ENCODE results near the gene XPNPEP2.

DNA sequence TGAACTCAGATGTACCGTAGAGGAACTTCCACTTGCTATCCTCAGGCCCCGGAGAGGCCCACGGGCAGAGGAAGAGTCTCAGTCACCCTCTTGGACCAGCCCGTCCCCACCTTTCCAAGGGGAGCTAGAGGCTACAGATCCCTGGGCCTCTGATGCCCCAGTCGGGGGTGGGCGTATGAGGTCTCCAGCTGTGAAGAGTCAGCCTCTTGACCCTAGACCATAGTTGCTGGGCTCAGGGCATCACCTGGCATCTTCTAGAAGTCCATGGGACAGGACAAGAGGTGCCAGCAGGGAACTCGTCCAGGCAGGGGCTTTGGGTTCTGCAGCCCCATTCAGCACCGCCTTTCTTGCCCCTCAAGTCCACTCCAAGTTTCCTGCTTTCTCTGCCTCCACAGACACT is 52.6 kb downstream of the XPNPEP2 start:
- TF ChIP-seq, protein P1, sequence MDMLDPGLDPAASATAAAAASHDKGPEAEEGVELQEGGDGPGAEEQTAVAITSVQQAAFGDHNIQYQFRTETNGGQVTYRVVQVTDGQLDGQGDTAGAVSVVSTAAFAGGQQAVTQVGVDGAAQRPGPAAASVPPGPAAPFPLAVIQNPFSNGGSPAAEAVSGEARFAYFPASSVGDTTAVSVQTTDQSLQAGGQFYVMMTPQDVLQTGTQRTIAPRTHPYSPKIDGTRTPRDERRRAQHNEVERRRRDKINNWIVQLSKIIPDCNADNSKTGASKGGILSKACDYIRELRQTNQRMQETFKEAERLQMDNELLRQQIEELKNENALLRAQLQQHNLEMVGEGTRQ (CRISPR knock-in tag; IDR thresholded peaks at IDR 0.05), result no peak
- TF ChIP-seq, protein P2, sequence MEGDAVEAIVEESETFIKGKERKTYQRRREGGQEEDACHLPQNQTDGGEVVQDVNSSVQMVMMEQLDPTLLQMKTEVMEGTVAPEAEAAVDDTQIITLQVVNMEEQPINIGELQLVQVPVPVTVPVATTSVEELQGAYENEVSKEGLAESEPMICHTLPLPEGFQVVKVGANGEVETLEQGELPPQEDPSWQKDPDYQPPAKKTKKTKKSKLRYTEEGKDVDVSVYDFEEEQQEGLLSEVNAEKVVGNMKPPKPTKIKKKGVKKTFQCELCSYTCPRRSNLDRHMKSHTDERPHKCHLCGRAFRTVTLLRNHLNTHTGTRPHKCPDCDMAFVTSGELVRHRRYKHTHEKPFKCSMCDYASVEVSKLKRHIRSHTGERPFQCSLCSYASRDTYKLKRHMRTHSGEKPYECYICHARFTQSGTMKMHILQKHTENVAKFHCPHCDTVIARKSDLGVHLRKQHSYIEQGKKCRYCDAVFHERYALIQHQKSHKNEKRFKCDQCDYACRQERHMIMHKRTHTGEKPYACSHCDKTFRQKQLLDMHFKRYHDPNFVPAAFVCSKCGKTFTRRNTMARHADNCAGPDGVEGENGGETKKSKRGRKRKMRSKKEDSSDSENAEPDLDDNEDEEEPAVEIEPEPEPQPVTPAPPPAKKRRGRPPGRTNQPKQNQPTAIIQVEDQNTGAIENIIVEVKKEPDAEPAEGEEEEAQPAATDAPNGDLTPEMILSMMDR (IDR thresholded peaks at IDR 0.05), result no peak
- TF ChIP-seq, protein P3, sequence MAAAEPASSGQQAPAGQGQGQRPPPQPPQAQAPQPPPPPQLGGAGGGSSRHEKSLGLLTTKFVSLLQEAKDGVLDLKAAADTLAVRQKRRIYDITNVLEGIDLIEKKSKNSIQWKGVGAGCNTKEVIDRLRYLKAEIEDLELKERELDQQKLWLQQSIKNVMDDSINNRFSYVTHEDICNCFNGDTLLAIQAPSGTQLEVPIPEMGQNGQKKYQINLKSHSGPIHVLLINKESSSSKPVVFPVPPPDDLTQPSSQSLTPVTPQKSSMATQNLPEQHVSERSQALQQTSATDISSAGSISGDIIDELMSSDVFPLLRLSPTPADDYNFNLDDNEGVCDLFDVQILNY (CRISPR knock-in tag; IDR thresholded peaks at IDR 0.05), result no peak
- TF ChIP-seq ESRRA (CRISPR knock-in tag; IDR thresholded peaks at IDR 0.05; ENCODE audit: borderline replicate concordance) (no peak), TP53 (CRISPR knock-in tag; IDR thresholded peaks at IDR 0.05) (no peak)
- TF ChIP-seq, protein P4, sequence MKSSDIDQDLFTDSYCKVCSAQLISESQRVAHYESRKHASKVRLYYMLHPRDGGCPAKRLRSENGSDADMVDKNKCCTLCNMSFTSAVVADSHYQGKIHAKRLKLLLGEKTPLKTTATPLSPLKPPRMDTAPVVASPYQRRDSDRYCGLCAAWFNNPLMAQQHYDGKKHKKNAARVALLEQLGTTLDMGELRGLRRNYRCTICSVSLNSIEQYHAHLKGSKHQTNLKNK (CRISPR knock-in tag; IDR thresholded peaks at IDR 0.05), result no peak
